HepG2 (cell line): ENCODE results near the gene AGFG1. TPM values are rescaled to one million over a fixed set of nuclear protein-coding genes. Genes with fewer than 3 reads are reported as not detected.
A peak's percentile ranks its signal among the peaks of the same experiment; 100 is the strongest.

Source experiments
- FIP1L1 ChIP-seq: fragments of 200-400 bp; formaldehyde crosslinking; IDR thresholded peaks from 2 replicates; pipeline ENCODE4 v1.6.1; 2018; ENCODE audit warnings: low read depth, mild to moderate bottlenecking, low read length, moderate library complexity, borderline replicate concordance; ENCODE audit not compliant: insufficient read depth
- KLF12 ChIP-seq: sonication (generic); formaldehyde crosslinking; IDR thresholded peaks from 2 replicates; pipeline ENCODE4 v1.4.0; 2020; ENCODE audit warnings: missing genetic modification reagents, borderline replicate concordance
- SETDB1 ChIP-seq: sonication (generic); formaldehyde crosslinking; IDR thresholded peaks from 2 replicates; pipeline ENCODE4 v1.5.1; 2020; ENCODE audit warnings: missing genetic modification reagents, mild to moderate bottlenecking, borderline replicate concordance
- TBX2 ChIP-seq: sonication (generic); formaldehyde crosslinking; IDR thresholded peaks from 2 replicates; pipeline ENCODE4 v1.5.0; 2020; ENCODE audit warnings: missing genetic modification reagents, mild to moderate bottlenecking, borderline replicate concordance
- ZBTB7A ChIP-seq: sonication (generic); formaldehyde crosslinking; IDR thresholded peaks from 2 replicates; pipeline ENCODE4 v1.8.0; 2022; ENCODE audit warnings: mild to moderate bottlenecking, missing genetic modification reagents
- ZNF335 ChIP-seq: sonication (generic); formaldehyde crosslinking; IDR thresholded peaks from 2 replicates; pipeline ENCODE4 v1.4.0; 2020; ENCODE audit warnings: missing genetic modification reagents
- ZNF446 ChIP-seq: sonication (generic); formaldehyde crosslinking; IDR thresholded peaks from 2 replicates; pipeline ENCODE4 v1.5.0; 2020; ENCODE audit warnings: mild to moderate bottlenecking, missing genetic modification reagents
- ZNF713 ChIP-seq: sonication (generic); formaldehyde crosslinking; IDR thresholded peaks from 2 replicates; pipeline ENCODE4 v1.4.0; 2020; ENCODE audit warnings: mild to moderate bottlenecking, missing genetic modification reagents
- ZNF761 ChIP-seq: sonication (generic); formaldehyde crosslinking; conservative IDR thresholded peaks from 2 replicates; pipeline ENCODE4 v1.4.0; 2020; ENCODE audit warnings: mild to moderate bottlenecking, missing genetic modification reagents
- polyA plus RNA-seq, 8 experiments: library from polyadenylated mRNA; depleted of rRNA in 3 of 8; stranded (reverse) in 7 of 8; unstranded in 1 of 8; fragments of >200 nt; fragmentation: Illumina TruSeq in 4 of 8; extraction: Trizol in 4 of 8; gene quantifications; 2 replicates each; pipeline versions ENCODE4 v1.2.1 to v1.2.3, GENCODE V29; 2011 to 2016; ENCODE audit warnings: low read depth in 4 of 8, missing spikeins in 1 of 8, mixed read lengths in 1 of 8; ENCODE audit not compliant: insufficient read depth in 1 of 8
- total RNA-seq, 5 experiments: library from RNA; depleted of rRNA; stranded (reverse); fragments of >200 nt; fragmentation: Illumina TruSeq; extraction: Trizol; gene quantifications; 2 replicates each; pipeline ENCODE4 v1.2.3, GENCODE V29; 2016; ENCODE audit warnings: low read depth in 1 of 5
- TF ChIP-seq, protein P1 (sequence below): sonication (generic); formaldehyde crosslinking; IDR thresholded peaks from 2 replicates; pipeline ENCODE4 v1.4.0; 2020; ENCODE audit warnings: missing genetic modification reagents
- TF ChIP-seq, protein P2 (sequence below): sonication (generic); formaldehyde crosslinking; conservative IDR thresholded peaks from 2 replicates; pipeline ENCODE4 v1.5.0; 2020; ENCODE audit warnings: missing genetic modification reagents
- TF ChIP-seq, protein P3 (sequence below): sonication (generic); formaldehyde crosslinking; conservative IDR thresholded peaks from 2 replicates; pipeline ENCODE4 v1.4.0; 2020; ENCODE audit warnings: missing genetic modification reagents
- TF ChIP-seq, protein P4 (sequence below): sonication (generic); formaldehyde crosslinking; conservative IDR thresholded peaks from 2 replicates; pipeline ENCODE4 v1.4.0; 2020; ENCODE audit warnings: missing genetic modification reagents
- TF ChIP-seq, protein P5 (sequence below): IDR thresholded peaks from 2 replicates; pipeline ENCODE4 v1.6.1; 2016; ENCODE audit warnings: missing compliant biosample characterization, missing genetic modification reagents, borderline replicate concordance
- TF ChIP-seq, protein P6 (sequence below): sonication (generic); formaldehyde crosslinking; conservative IDR thresholded peaks from 2 replicates; pipeline ENCODE4 v1.8.0; 2022; ENCODE audit warnings: low read depth, missing genetic modification reagents

Gene AGFG1
- total and polyA plus RNA-seq, 2 of the 13 experiments (the other 11 are each of a cell fraction or from before 2014, with no cell fraction given) = 145 to 168 TPM

DNA sequence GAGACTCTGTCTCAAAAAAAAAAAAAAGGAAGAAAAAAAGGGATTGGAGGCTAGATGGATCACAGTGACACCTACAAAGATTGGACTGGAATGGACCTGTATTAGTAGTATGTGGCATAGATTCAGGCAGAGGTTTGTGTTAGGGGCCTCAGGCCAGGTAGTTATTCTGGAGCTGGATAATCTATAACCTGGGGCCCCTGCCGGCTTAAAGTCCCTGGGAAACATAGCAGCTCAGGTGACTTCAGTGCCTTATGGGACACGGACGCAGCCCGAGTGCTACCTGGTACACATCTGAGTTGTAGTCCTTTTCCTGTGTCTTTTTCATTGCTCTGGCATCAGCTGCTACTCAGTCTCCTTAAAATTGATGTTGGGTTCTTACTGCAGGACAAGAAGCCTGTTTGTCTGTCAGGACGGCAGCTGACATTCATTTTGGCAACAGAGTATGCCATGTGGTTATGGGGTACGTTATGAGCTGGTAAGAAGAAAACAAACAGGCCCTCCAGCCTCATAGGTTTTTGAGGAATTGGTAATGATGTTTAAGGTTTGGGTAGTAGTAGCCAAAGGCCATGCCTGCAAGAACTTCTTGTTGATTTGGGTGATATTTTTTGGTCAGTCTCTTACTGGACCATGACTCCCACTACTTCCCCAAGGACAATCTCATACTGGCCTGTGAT is 27.8 kb downstream of the AGFG1 start (continued):
- TF ChIP-seq, protein P1, sequence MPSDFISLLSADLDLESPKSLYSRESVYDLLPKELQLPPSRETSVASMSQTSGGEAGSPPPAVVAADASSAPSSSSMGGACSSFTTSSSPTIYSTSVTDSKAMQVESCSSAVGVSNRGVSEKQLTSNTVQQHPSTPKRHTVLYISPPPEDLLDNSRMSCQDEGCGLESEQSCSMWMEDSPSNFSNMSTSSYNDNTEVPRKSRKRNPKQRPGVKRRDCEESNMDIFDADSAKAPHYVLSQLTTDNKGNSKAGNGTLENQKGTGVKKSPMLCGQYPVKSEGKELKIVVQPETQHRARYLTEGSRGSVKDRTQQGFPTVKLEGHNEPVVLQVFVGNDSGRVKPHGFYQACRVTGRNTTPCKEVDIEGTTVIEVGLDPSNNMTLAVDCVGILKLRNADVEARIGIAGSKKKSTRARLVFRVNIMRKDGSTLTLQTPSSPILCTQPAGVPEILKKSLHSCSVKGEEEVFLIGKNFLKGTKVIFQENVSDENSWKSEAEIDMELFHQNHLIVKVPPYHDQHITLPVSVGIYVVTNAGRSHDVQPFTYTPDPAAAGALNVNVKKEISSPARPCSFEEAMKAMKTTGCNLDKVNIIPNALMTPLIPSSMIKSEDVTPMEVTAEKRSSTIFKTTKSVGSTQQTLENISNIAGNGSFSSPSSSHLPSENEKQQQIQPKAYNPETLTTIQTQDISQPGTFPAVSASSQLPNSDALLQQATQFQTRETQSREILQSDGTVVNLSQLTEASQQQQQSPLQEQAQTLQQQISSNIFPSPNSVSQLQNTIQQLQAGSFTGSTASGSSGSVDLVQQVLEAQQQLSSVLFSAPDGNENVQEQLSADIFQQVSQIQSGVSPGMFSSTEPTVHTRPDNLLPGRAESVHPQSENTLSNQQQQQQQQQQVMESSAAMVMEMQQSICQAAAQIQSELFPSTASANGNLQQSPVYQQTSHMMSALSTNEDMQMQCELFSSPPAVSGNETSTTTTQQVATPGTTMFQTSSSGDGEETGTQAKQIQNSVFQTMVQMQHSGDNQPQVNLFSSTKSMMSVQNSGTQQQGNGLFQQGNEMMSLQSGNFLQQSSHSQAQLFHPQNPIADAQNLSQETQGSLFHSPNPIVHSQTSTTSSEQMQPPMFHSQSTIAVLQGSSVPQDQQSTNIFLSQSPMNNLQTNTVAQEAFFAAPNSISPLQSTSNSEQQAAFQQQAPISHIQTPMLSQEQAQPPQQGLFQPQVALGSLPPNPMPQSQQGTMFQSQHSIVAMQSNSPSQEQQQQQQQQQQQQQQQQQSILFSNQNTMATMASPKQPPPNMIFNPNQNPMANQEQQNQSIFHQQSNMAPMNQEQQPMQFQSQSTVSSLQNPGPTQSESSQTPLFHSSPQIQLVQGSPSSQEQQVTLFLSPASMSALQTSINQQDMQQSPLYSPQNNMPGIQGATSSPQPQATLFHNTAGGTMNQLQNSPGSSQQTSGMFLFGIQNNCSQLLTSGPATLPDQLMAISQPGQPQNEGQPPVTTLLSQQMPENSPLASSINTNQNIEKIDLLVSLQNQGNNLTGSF (CRISPR knock-in tag) = no peak
- TF ChIP-seq, protein P2, sequence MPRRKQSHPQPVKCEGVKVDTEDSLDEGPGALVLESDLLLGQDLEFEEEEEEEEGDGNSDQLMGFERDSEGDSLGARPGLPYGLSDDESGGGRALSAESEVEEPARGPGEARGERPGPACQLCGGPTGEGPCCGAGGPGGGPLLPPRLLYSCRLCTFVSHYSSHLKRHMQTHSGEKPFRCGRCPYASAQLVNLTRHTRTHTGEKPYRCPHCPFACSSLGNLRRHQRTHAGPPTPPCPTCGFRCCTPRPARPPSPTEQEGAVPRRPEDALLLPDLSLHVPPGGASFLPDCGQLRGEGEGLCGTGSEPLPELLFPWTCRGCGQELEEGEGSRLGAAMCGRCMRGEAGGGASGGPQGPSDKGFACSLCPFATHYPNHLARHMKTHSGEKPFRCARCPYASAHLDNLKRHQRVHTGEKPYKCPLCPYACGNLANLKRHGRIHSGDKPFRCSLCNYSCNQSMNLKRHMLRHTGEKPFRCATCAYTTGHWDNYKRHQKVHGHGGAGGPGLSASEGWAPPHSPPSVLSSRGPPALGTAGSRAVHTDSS (CRISPR knock-in tag) = no peak
- TF ChIP-seq FIP1L1 (no peak), ZBTB7A (no peak), SETDB1 (CRISPR knock-in tag) (no peak), KLF12 (CRISPR knock-in tag) (no peak), ZNF761 (CRISPR knock-in tag) (no peak), TBX2 (CRISPR knock-in tag) (0 out of 2 replicates have a peak, but pooled peaks have one; percentile 12), ZNF446 (CRISPR knock-in tag) (no peak), ZNF335 (CRISPR knock-in tag) (no peak), ZNF713 (0 out of 2 replicates have a peak, but pooled peaks have one; percentile 42)
- TF ChIP-seq, protein P3, sequence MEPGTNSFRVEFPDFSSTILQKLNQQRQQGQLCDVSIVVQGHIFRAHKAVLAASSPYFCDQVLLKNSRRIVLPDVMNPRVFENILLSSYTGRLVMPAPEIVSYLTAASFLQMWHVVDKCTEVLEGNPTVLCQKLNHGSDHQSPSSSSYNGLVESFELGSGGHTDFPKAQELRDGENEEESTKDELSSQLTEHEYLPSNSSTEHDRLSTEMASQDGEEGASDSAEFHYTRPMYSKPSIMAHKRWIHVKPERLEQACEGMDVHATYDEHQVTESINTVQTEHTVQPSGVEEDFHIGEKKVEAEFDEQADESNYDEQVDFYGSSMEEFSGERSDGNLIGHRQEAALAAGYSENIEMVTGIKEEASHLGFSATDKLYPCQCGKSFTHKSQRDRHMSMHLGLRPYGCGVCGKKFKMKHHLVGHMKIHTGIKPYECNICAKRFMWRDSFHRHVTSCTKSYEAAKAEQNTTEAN (CRISPR knock-in tag) = no peak
- TF ChIP-seq, protein P4, sequence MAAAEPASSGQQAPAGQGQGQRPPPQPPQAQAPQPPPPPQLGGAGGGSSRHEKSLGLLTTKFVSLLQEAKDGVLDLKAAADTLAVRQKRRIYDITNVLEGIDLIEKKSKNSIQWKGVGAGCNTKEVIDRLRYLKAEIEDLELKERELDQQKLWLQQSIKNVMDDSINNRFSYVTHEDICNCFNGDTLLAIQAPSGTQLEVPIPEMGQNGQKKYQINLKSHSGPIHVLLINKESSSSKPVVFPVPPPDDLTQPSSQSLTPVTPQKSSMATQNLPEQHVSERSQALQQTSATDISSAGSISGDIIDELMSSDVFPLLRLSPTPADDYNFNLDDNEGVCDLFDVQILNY = no peak
- TF ChIP-seq, protein P5, sequence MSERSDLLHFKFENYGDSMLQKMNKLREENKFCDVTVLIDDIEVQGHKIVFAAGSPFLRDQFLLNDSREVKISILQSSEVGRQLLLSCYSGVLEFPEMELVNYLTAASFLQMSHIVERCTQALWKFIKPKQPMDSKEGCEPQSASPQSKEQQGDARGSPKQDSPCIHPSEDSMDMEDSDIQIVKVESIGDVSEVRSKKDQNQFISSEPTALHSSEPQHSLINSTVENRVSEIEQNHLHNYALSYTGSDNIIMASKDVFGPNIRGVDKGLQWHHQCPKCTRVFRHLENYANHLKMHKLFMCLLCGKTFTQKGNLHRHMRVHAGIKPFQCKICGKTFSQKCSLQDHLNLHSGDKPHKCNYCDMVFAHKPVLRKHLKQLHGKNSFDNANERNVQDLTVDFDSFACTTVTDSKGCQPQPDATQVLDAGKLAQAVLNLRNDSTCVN (CRISPR knock-in tag) = no peak
- TF ChIP-seq, protein P6, sequence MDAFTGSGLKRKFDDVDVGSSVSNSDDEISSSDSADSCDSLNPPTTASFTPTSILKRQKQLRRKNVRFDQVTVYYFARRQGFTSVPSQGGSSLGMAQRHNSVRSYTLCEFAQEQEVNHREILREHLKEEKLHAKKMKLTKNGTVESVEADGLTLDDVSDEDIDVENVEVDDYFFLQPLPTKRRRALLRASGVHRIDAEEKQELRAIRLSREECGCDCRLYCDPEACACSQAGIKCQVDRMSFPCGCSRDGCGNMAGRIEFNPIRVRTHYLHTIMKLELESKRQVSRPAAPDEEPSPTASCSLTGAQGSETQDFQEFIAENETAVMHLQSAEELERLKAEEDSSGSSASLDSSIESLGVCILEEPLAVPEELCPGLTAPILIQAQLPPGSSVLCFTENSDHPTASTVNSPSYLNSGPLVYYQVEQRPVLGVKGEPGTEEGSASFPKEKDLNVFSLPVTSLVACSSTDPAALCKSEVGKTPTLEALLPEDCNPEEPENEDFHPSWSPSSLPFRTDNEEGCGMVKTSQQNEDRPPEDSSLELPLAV (CRISPR knock-in tag) = no peak
